COLO668 (cell line): Measurements from ENCODE around the gene TMEM38A.
A peak's percentile ranks its signal among the peaks of the same experiment; 100 is the strongest.
"Not testable (repeated sequence)": the region's sequence is repeated elsewhere in the genome, so short reads cannot be mapped to it uniquely, and the experiment has no call there.

Experiments
- DNase-seq: peaks from one replicate; lab custom pipeline; 2025; ENCODE audit not compliant: unreplicated experiment; lab: John Stamatoyannopoulos, UW

Gene TMEM38A

GRCh38 chr19:16676101-16676798 lies 15.3 kb downstream of the TMEM38A start:
- DNase-seq = no peak

DNA sequence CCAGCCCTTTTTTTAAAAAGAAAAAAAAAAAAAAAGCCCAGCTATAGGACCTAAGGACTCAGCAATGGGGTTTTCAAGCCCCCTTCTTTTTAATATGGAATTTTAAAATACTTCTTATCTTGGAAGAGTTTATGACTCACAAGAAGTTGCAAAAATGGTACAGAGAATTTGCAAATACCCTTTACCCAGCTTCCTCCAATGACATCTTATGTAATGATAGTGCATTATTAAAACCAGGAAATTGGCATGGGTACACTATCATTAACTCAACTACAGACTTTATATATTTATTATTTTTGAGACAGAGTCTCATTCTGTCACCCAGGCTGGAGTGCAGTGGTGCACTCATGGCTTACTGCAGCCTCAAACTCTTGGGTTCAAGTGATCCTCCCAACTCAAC lies 16.1 kb downstream of the TMEM38A start:
- DNase-seq = no peak

DNA sequence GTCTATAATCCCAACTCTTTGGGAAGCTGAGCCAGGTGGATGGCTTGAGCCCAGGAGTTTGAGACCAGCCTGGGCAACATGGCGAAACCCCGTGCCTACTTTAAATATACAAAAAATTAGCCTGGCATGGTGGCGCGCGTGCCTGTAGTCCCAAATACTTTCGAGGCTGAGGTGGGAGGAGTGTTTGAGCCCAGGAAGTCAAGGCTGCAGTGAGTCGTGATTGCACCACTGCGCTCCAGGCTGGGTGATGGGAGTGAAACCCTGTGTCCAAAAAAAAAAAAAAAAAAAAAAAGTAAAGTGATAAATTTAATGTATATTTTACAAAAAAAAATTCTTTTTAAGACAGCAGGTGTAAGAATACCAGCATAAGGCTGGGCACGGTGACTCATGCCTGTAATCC lies 17.6 kb downstream of the TMEM38A start:
- DNase-seq = no peak

- no peak for DNase-seq
Measured at GRCh38 chr19:16679811-16680210, 18.9 kb downstream of the TMEM38A start.

- DNase-seq = no peak
Measured at GRCh38 chr19:16682539-16682938, 21.6 kb downstream of the TMEM38A start.

GRCh38 chr19:16684216-16684615 lies 23.3 kb downstream of the TMEM38A start:
- DNase-seq = no peak

DNA sequence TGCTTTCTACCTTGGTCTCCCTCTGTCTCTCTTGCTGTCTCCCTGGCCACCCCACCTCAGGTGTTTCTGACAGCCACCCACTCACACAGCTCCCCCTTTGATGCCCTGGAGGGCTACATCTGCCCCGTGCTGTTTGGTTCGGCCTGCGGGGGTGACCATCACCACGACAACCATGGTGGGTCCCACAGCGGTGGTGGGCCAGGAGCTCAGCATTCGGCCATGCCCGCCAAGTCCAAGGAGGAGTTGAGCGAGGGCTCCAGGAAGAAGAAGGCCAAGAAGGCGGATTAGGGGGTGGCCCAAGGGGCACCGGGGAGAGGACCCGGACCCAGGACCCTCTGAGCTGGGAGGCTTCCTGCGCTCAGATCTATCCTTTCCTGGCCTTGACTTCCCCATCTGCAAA lies 27.1 kb downstream of the TMEM38A start:
- no peak for DNase-seq

DNA sequence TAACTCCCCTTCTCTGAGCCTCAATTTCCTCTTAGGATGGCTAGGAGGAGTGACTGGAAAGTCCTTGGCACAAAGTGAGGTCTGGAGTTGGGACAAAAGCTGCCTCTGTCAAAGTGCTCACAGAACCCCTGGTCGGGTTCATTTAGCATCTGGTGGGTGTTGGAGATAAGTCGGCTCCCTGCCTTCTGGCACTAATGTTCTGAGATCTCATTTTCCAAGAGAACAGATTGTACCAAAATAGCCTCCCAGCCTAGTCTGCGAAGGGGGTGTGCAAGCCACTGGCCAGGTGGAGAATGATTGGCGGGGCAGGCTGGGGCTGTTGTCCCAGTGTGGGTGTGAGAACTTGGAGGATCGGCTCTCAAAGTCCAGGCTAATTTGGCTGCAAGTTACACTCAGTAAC lies 38.0 kb downstream of the TMEM38A start:
- DNase-seq = no peak

DNA sequence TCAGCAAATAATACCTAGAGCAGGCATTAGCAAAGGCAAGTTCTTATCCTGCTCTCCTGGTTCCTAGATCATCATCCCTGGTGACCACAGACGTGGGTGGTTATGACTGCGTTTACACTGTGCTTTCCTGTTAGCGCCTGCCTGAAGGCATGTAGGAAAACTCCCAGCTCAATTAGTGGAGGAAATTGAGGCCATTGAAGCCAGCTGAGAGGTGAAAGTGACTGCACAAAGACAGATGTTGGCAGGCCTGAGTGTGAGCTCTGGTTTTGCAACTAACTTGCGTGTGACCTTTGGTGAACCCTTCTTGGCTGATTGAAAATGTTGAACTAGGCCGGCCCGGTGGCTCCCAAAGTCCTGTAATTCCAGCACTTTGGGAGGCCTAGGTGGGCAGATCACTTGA lies 41.2 kb downstream of the TMEM38A start:
- no peak for DNase-seq

GRCh38 chr19:16703677-16704076 lies 42.7 kb downstream of the TMEM38A start:
- DNase-seq = no peak

DNA sequence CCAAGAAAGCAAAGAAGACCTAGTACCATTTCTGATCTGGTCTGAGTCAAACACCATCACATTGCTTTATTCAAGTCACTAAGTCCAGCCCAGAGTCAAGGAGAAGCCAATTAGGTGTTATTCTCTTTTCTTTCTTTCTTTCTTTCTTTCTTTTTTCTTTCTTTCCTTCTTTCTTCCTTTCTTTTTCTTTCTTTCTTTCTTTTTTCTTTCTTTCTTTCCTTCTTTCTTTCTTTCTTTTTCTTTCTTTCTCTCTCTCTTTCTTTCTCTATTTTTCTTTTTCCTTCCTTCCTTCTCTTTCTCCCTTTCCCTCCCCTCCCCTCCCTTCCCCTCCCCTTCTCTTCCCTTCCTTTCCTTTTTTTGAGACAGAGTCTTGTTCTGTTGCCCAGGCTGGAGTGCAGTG lies 49.9 kb downstream of the TMEM38A start:
- not testable (repeated sequence) for DNase-seq

DNA sequence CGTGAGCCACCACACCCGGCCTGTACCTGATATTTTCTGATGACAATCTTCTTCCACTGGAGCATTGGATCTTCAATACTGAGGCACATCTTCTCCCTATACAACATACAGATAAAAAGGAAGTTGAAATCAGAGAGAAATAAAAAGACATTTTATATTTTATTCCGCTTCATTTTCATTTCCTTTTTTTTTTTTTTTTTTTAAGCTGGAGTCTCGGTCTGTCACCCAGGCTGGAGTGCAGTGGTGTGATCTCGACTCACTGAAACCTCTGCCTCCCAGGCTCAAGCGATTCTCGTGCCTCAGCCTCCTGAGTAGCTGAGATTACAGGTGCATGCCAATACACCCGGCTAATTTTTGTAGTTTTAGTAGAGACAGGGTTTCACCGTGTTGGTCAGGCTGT lies 51.4 kb downstream of the TMEM38A start:
- not testable (repeated sequence) for DNase-seq

DNA sequence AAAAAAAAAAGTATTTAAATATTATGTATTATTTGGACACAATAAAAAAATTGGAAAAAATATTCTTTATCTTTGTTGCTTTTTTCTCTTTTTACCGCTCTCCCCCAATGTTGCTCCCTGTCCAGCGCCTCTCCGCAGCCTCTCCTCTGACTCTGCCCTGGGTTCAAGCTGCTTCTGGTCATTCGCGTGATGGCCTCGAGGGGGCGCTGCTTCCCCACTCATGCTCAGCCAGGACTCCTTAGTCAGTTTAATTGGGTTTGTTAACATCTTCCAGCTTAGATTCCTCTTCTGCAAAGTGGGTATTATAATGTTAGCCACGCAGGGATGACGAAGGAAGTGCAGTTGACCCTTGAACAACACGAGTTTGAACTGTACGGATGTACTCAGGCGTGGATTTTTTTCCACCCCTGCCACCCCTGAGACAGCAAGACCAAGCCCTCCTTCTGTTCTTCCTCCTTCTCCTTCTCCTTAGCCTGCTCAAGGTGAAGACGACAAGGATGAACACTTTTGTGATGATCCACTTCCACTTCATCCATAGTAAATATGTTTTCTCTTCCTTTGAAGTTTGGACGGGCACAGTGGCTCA lies 53.9 kb downstream of the TMEM38A start:
- peak; percentile 30 for DNase-seq

- DNase-seq = no peak
Measured at GRCh38 chr19:16715611-16716010, 54.7 kb downstream of the TMEM38A start.

DNA sequence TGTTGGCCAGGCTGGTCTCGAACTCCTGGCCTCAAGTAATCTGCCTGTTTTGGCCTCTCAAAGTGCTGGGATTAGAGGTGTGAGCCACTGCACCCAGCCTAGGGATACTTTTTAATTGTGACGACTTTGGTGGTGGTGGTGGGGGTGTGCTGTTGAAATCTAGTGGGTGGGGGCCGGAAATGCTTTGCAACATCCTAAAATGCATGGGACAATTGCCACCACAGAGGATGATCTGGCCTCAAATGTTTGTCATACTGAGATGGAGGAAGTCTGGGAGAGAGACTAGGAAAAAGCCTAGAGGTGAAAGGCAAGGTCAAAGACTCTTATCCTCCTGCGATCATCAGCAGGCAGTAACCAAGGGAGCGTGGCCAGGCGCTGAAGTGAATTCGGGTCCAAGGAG lies 60.1 kb downstream of the TMEM38A start:
- no peak for DNase-seq

DNA sequence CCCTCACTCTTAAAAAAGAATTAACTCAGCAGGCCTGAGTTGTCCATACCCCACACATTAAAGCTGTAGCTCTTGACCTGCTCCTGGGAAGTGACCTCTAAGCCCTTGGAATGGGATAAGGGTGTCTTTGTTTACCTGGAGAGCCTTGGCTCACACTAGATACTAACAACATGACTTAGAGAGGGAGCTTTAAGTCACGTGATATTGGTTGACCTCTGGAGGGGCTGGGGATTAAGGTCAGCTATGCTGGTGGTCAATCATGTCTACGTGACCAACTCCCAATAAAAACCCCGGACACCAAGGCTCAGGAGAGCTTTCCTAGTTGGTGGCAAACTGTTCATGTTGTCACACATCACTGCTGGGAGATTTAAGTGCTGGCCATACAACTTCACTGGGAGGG lies 61.7 kb downstream of the TMEM38A start:
- DNase-seq = no peak

DNA sequence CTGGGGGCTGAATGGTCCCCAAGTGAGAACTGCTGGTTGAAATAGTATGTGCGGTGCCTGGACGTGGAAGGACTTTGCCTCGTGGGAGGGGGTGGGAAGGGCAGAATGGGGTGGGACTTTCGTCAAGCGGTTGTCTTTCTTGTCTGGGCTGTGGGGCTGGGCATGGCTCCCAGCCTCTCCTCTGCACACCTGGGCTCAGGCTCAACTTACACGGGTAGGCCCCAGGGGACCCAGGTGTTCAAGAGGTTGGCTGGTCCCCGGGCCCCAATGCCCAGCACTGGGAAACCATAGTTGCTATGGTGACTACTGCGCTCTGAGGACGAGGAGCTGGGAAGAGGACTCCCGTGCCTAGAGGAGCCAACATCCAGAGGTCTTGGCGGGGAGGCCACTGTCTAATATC lies 66.0 kb downstream of the TMEM38A start:
- DNase-seq = peak; percentile 4

- not testable (repeated sequence) for DNase-seq
Measured at GRCh38 chr19:16735650-16736266, 74.8 kb downstream of the TMEM38A start.

- no peak for DNase-seq
Measured at GRCh38 chr19:16736709-16737108, 75.8 kb downstream of the TMEM38A start.

- no peak for DNase-seq
Measured at GRCh38 chr19:16737911-16738310, 77.0 kb downstream of the TMEM38A start.

DNA sequence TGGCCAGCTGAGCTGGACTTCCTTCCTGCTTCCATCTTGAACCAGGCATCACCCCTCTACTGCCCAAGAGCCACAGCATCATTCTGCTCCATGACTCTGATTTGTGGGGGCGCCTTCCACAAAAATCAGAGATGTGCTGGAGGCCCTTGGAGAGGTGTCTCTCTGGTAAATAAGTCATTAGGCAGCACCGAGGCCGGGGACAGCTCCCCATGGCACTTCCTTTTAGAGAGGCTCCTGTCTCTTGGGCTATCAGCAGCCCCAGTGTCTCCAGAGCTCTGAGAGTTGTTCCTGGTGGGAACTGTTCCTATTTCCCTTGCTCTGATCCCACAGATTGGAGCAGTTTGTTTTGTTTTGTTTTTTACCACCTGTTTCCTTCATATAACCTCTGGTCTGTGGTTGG lies 78.6 kb downstream of the TMEM38A start:
- no peak for DNase-seq
